ENCODE results near the gene ERLEC1.
"Not testable (repeated sequence)": the region's sequence is repeated elsewhere in the genome, so short reads cannot be mapped to it uniquely, and the experiment has no call there.

GRCh38 chr2:53823639-53824038, 36.8 kb downstream of the ERLEC1 start:
- TF ChIP-seq POU6F1 (CRISPR knock-in tag; IDR thresholded peaks at IDR 0.05; ENCODE audit: borderline replicate concordance, low read depth); BACH2 (CRISPR knock-in tag; IDR thresholded peaks at IDR 0.05; ENCODE audit: borderline replicate concordance); ARNTL (CRISPR knock-in tag; IDR thresholded peaks at IDR 0.05; ENCODE audit: borderline replicate concordance, low read depth); ZFP3 (CRISPR knock-in tag; IDR thresholded peaks at IDR 0.05); TOX (CRISPR knock-in tag; IDR thresholded peaks at IDR 0.05; ENCODE audit: borderline replicate concordance): not testable (repeated sequence)
